Transverse colon (tissue), 4 donors: Measurements from ENCODE around the gene SLC24A3.

Experiments
- CTCF ChIP-seq, 5 experiments: fragments of 200-600 bp in 3 of 5; fragments of 450-650 bp in 2 of 5; sonication (generic) in 3 of 5; IDR thresholded peaks; 1 replicate in 2 of 5; 2 replicates in 3 of 5; pipeline ENCODE4 v1.5.1; 2016 to 2017; ENCODE audit warnings: antibody characterized with exemption in 5 of 5, inconsistent platforms in 3 of 5, mild to moderate bottlenecking in 2 of 5, moderate library complexity in 1 of 5
- EP300 ChIP-seq: sonication (generic); formaldehyde crosslinking; IDR thresholded peaks from one replicate; pipeline ENCODE4 v1.6.1; 2017; ENCODE audit warnings: antibody characterized with exemption, low read depth
- POLR2A ChIP-seq: fragments of 450-650 bp; IDR thresholded peaks from one replicate; pipeline ENCODE4 v1.6.1; 2016; ENCODE audit warnings: antibody characterized with exemption, mild to moderate bottlenecking, moderate library complexity
- POLR2AphosphoS5 ChIP-seq, 3 donors: sonication (generic); formaldehyde crosslinking; IDR thresholded peaks; one replicate each; pipeline ENCODE4 v1.6.1; 2016; ENCODE audit warnings: antibody characterized with exemption in 3 of 3

GRCh38 chr20:19283490-19284025, 71.1 kb downstream of the SLC24A3 start:
- TF ChIP-seq CTCF (IDR thresholded peaks at IDR 0.05): no peak
- no peak for TF ChIP-seq POLR2AphosphoS5 (IDR thresholded peaks at IDR 0.05)
- TF ChIP-seq POLR2A: no peak
- no peak for TF ChIP-seq EP300
